RWPE2 (cell line): ENCODE measurements around the gene ZSWIM7.

Source experiments
- ATAC-seq: fragments of 200-7000 bp; cut with Tn5 transposase; 3 replicates; pipeline ENCODE4 v1.9.1; 2021; ENCODE audit warnings: low read depth
- DNase-seq: peaks from one replicate; pipeline ENCODE4 v3.0.0-alpha.2; 2020; ENCODE audit warnings: low spot score
- H3K27ac ChIP-seq: fragments of 450-650 bp; 2 replicates; pipeline ENCODE4 v1.5.1; 2017; ENCODE audit warnings: mild to moderate bottlenecking; ENCODE audit not compliant: poor library complexity, severe bottlenecking
- H3K27me3 ChIP-seq: fragments of 250-450 bp; sonication (Bioruptor Pico); 2 replicates; pipeline ENCODE4 v1.5.1; 2021; ENCODE audit warnings: mild to moderate bottlenecking, moderate library complexity; ENCODE audit not compliant: insufficient read depth, poor library complexity, severe bottlenecking
- H3K36me3 ChIP-seq: fragments of 250-450 bp; sonication (Bioruptor Pico); 2 replicates; pipeline ENCODE4 v1.5.1; 2020; ENCODE audit warnings: low read depth, mild to moderate bottlenecking, moderate library complexity
- H3K4me1 ChIP-seq: fragments of 250-450 bp; sonication (Bioruptor Pico); 2 replicates; pipeline ENCODE4 v1.5.1; 2021; ENCODE audit warnings: mild to moderate bottlenecking, moderate library complexity; ENCODE audit not compliant: insufficient read depth, poor library complexity, severe bottlenecking
- H3K4me3 ChIP-seq: fragments of 250-450 bp; sonication (Bioruptor Pico); 2 replicates; pipeline ENCODE4 v1.5.1; 2021; ENCODE audit warnings: mild to moderate bottlenecking, moderate library complexity; ENCODE audit not compliant: severe bottlenecking
- H3K9me3 ChIP-seq: fragments of 250-450 bp; sonication (Bioruptor Pico); 2 replicates; pipeline ENCODE4 v1.5.1; 2021; ENCODE audit warnings: mild to moderate bottlenecking, moderate library complexity; ENCODE audit not compliant: severe bottlenecking
- TF ChIP-seq, protein P1 (sequence below): fragments of 450-650 bp; IDR thresholded peaks from one replicate; pipeline ENCODE4 v1.5.1; 2017; ENCODE audit warnings: mild to moderate bottlenecking, moderate library complexity; ENCODE audit not compliant: poor library complexity, severe bottlenecking

The ZSWIM7 gene

DNA sequence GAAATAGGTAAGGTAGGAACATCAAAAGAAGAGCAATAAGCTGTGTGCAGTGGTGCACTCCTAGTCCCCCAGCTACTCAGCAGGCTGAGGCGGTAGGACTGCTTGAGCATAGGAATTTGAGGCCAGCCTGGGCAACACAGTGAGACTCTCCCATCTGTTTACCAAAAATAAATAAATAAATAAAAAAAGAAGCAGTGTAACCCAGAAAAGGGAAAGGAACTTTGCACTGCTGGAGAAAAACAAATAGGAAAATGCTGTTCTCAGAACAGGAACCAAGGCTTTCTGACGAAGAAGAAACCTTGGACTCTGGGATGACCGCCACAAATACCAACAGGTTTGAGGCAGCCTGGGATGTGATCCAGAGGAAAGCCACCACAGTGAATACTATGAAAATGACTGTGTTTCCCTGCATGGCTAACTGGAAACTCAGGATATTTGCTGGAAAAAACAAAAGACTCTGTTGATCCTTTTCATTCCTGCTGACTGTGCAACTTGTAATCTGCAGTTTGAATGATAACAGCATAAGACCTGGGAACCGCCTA is 41.3 kb upstream of the ZSWIM7 start:
- Histone ChIP-seq H3K27ac (no peak overlapping the region), H3K27me3 (no peaks in the 10 kb centered on the region), H3K9me3 (no peaks in the 10 kb centered on the region), H3K36me3 (peaks cover 86% of the 10 kb centered on the region), H3K4me1 (no peaks in the 10 kb centered on the region), H3K4me3 (no peak overlapping the region)
- no peak for DNase-seq
- TF ChIP-seq, protein P1, sequence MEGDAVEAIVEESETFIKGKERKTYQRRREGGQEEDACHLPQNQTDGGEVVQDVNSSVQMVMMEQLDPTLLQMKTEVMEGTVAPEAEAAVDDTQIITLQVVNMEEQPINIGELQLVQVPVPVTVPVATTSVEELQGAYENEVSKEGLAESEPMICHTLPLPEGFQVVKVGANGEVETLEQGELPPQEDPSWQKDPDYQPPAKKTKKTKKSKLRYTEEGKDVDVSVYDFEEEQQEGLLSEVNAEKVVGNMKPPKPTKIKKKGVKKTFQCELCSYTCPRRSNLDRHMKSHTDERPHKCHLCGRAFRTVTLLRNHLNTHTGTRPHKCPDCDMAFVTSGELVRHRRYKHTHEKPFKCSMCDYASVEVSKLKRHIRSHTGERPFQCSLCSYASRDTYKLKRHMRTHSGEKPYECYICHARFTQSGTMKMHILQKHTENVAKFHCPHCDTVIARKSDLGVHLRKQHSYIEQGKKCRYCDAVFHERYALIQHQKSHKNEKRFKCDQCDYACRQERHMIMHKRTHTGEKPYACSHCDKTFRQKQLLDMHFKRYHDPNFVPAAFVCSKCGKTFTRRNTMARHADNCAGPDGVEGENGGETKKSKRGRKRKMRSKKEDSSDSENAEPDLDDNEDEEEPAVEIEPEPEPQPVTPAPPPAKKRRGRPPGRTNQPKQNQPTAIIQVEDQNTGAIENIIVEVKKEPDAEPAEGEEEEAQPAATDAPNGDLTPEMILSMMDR = no peak
- no peak for ATAC-seq

DNA sequence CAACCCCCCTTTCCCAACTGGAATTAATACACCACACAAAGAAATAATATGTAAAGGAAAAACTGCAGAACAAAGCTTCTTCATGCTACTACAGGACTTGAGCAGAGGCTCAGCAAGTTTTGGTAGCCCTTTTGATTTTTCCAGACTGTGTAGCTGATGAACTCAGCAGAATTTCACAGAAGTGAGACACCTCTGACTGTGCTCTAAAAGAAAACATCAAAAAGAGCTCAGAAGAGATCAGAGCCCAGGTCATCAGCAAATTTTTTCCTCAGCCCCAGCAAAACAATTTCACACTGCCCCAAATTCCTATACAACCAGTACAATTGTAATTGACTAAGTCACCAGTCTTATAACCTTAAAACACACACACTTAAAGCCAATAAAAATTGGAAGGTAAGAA is 38.1 kb upstream of the ZSWIM7 start:
- peaks cover 90% of the 10 kb centered on the region for H3K36me3 ChIP-seq
- H3K27ac ChIP-seq = no peak overlapping the region
- no peaks in the 10 kb centered on the region for H3K4me1 ChIP-seq

DNA sequence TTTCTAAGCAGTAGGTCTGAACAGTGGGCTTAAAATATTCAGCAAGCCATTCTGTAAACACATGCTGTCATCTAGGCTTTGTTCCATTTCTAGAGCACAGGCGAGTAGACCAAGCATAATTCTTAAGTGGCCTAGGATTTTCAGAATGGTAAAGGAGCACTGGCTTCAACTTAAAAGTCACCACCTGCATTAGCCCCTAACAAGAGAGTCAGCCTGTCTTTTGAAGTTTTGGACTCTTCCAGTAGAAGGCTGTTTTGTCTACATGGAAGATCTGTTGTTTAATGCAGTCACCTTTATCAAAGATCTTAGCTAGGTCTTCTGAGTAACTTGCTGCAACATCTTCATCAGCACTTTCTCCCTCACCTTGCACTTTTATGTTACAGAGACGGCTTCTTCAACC is 36.8 kb upstream of the ZSWIM7 start:
- no peaks in the 10 kb centered on the region for H3K27me3 ChIP-seq
- H3K4me1 ChIP-seq = no peaks in the 10 kb centered on the region
- H3K9me3 ChIP-seq = no peaks in the 10 kb centered on the region
- ATAC-seq (no peak), DNase-seq (no peak)
- no peak overlapping the region for H3K27ac ChIP-seq
- TF ChIP-seq, protein P1 = no peak
- no peak overlapping the region for H3K4me3 ChIP-seq
- H3K36me3 ChIP-seq = peaks cover 94% of the 10 kb centered on the region

More for the DNA sequence above, 38.1 kb upstream of the ZSWIM7 start:
- DNase-seq (no peak), ATAC-seq (no peak)
- Histone ChIP-seq H3K9me3 (no peaks in the 10 kb centered on the region), H3K4me3 (no peak overlapping the region), H3K27me3 (no peaks in the 10 kb centered on the region)
- TF ChIP-seq, protein P1 = no peak

DNA sequence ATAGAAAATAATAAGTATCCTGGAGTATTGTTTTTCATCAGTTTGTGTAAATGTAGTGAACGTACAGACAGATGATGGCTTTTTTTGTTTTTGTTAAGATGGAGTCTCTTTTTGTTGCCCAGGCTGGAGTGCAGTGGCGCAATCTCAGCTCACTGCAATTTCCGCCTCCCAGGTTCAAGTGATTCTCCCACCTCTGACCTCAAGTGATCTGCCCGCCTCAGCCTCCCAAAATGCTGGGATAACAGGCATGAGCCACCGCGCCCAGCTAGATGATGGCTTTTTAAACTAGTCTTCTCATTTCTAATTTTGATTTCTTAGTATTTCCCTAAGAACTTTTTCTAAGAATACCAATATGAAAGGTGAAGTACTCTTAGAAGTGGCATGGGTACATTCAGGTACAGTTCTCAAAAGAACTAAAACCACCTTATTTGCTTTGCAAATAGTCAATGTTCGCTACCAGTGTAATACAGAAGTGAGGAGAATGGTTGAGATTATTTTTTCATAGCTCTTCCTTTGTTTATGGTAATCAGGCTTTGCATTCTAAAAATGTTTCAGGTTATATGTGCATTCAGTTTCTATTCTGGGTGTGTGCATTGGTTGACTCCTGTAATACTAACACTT is 34.3 kb upstream of the ZSWIM7 start:
- ATAC-seq (no peak), DNase-seq (no peak)
- Histone ChIP-seq H3K27me3 (no peaks in the 10 kb centered on the region), H3K27ac (no peak overlapping the region), H3K4me3 (no peak overlapping the region), H3K9me3 (no peaks in the 10 kb centered on the region), H3K36me3 (peaks cover 96% of the 10 kb centered on the region), H3K4me1 (peaks cover 6% of the 10 kb centered on the region)
- TF ChIP-seq, protein P1 = no peak
